ENCODE data around the gene LOXHD1. TPM values are rescaled to one million over a fixed set of nuclear protein-coding genes. Genes with fewer than 3 reads are reported as not detected.

Gene LOXHD1
- total and polyA plus RNA-seq, 10 of the 15 experiments (the other 5 are each of a cell fraction or from before 2014, with no cell fraction given): not detected

- TF ChIP-seq BHLHE40 (IDR thresholded peaks at IDR 0.05; ENCODE audit: borderline replicate concordance in 1 of 2, low read depth in 2 of 2, low read length in 1 of 2) (no peak), ZBTB11 (CRISPR knock-in tag; IDR thresholded peaks at IDR 0.05) (no peak), IKZF2 (IDR thresholded peaks at IDR 0.05) (no peak), HDAC2 (IDR thresholded peaks at IDR 0.05) (no peak), LARP7 (IDR thresholded peaks at IDR 0.05) (no peak), ZSCAN29 (IDR thresholded peaks at IDR 0.05) (no peak), NFIC (IDR thresholded peaks at IDR 0.05; ENCODE audit: low read depth, low read length) (peak; percentile 67), IRF3 (IDR thresholded peaks at IDR 0.05) (no peak), MYB (IDR thresholded peaks at IDR 0.05; ENCODE audit: borderline replicate concordance, low read depth, low read length) (no peak), NR2F1 (conservative IDR thresholded peaks at IDR 0.05) (no peak), RBBP5 (conservative IDR thresholded peaks at IDR 0.05) (no peak), EZH2 (IDR thresholded peaks at IDR 0.05; ENCODE audit: borderline replicate concordance, control insufficient read depth, low read depth, low read length) (no peak), MTA2 (IDR thresholded peaks at IDR 0.05; ENCODE audit: low read depth) (no peak), JUNB (IDR thresholded peaks at IDR 0.05) (peak; percentile 24), CHD1 (IDR thresholded peaks at IDR 0.05; ENCODE audit: low read depth, low read length) (no peak), ZNF687 (IDR thresholded peaks at IDR 0.05) (no peak), ZBTB40 (IDR thresholded peaks at IDR 0.05; ENCODE audit: borderline replicate concordance) (no peak)
- TF ChIP-seq, protein P1, sequence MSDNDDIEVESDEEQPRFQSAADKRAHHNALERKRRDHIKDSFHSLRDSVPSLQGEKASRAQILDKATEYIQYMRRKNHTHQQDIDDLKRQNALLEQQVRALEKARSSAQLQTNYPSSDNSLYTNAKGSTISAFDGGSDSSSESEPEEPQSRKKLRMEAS (IDR thresholded peaks at IDR 0.05; ENCODE audit: low read depth, low read length): no peak
These were observed 82.8 kb downstream of the LOXHD1 start (continued) for GRCh38 chr18:46574000-46574742.

Measured in GM12878 (cell line).